GM08714 (cell line): Measurements from ENCODE around the gene ITGB1BP1.

Source experiments
- H3K4me3 ChIP-seq: fragments of 200-500 bp; sonication (Bioruptor generic); 2 replicates; pipeline ENCODE4 v1.5.1; 2014; ENCODE audit warnings: mild to moderate bottlenecking, low read length, inconsistent platforms
- ZNF274 ChIP-seq: IDR thresholded peaks from 2 replicates; pipeline ENCODE4 v1.6.1; 2012; ENCODE audit warnings: mild to moderate bottlenecking, low read depth, low read length

The ITGB1BP1 gene

DNA sequence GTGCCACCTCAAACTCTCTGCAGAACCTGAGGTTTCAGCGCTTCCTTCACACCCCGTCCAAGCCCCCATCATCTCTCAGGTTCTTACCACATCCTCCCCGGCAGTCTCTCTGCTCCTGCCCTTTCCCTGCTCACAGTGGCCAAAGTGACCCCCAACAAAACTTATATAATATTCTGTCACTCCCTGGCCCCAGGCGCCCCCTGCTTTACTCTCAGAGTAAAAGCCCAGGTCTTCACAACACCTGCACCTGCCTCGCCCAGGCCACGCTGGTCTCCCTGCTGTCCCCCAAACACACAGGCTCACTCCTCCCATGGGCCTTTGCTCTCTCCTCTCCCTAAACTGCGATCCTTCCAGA lies 6.4 kb downstream of the ITGB1BP1 start:
- no peak for TF ChIP-seq ZNF274
- no peak overlapping the region for H3K4me3 ChIP-seq

DNA sequence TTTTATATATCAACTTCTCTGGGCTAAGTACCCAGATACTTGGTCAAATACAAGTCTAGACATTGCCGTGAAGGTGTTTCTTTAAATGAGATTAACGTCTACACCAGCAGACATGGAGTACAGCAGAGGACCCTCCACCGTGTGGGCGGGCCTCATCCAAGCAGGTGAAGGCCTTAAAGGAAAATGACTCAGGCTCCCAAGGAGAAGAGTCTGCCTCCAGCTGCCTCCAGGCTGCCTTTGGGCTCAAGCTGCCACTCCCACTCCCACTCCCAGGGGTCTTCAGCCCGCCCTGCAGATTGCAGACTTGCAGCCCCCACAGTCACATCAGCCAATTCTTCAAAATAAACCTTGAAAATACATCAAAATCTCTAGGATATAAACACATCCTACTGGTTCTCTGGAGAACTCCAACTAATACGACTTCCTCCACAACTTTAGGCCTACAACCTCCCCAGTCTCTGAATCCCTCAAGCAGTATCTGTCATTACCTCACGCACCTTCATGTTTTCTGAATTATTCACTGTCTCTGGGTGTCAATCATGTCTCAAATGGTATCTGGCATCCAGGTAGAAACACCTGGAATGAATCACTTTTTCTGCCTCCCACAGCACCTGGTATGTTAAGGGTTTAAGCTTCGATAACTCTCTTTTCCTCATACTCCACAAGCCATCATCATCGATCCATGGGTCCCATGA lies 6.9 kb downstream of the ITGB1BP1 start:
- no peak for TF ChIP-seq ZNF274
- no peak overlapping the region for H3K4me3 ChIP-seq

DNA sequence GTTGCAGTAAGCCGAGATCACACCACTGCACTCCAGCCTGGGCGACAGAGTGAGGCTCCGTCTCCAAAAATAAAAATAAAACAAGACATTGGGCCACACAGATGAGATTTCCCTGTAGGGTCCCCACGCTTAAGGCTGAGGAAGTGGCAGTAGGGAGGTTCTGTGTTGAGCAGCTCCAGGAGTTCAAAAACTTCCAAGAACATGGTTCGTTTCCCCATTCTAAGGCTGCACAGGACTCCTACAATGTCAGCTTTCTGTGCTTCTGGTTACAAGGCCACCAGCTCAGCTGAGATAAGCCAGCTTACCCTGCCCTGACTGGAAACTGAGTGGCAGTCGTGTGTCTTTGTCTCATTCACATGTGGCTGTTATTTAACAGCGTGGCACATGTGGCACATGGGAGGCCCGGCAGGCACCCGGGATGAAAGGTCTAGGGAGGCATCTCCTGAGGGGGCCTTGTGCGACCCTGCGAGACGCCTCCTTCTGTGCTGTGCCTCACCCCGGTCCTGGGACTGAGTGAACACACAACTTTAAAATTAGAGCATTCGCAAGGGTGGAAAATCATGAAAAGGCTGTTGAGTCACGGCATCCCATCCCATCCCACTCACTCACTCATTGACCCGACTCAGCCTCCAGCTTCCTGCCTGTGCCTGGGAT lies 7.7 kb downstream of the ITGB1BP1 start:
- TF ChIP-seq ZNF274, result no peak
- H3K4me3 ChIP-seq, result no peak overlapping the region

- no peak overlapping the region for H3K4me3 ChIP-seq
- TF ChIP-seq ZNF274, result no peak
These were observed 10.5 kb downstream of the ITGB1BP1 start for GRCh38 chr2:9412781-9413180.

- TF ChIP-seq ZNF274, result no peak
- H3K4me3 ChIP-seq, result no peak overlapping the region; the same call in 1 of the 2 replicates
These were observed 13.2 kb downstream of the ITGB1BP1 start for GRCh38 chr2:9410108-9410507.

DNA sequence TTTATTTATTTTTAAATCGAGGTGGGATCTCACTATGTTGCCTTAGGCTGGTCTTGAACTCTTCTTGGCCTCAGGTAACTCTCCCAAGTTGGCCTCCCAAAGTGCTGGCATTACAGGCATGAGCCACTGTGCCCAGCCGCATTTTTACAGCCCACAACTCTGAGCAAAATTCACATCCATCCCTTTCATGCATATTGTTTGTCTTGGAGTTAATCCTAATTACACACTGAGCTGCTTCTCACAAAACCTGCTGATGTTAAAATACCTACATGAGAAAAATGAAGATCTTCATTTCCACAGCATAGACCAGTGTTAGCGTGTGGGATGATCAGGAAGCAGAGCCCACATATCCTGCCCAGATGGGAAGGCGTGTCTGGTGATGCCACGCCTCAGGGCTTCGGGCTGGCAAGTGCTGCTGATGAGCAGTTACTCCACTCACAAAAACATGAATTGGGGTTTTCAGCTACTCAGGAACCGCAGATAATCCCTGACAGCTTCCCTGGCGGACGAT lies 14.6 kb downstream of the ITGB1BP1 start:
- no peak for TF ChIP-seq ZNF274

GRCh38 chr2:9407363-9407811 lies 15.9 kb downstream of the ITGB1BP1 start:
- TF ChIP-seq ZNF274, result no peak

More for the DNA sequence above, 14.6 kb downstream of the ITGB1BP1 start:
- no peak overlapping the region for H3K4me3 ChIP-seq

GRCh38 chr2:9406529-9407362 lies 16.6 kb downstream of the ITGB1BP1 start:
- no peak overlapping the region for H3K4me3 ChIP-seq
- TF ChIP-seq ZNF274, result no peak

More at GRCh38 chr2:9407363-9407811, 15.9 kb downstream of the ITGB1BP1 start:
- no peak overlapping the region for H3K4me3 ChIP-seq

GRCh38 chr2:9405636-9406035 lies 17.7 kb downstream of the ITGB1BP1 start:
- no peak for TF ChIP-seq ZNF274
- no peak overlapping the region for H3K4me3 ChIP-seq

- H3K4me3 ChIP-seq, result no peak overlapping the region
- no peak for TF ChIP-seq ZNF274
These were observed 18.9 kb downstream of the ITGB1BP1 start for GRCh38 chr2:9404451-9404850.

GRCh38 chr2:9403924-9404323 lies 19.4 kb downstream of the ITGB1BP1 start:
- H3K4me3 ChIP-seq, result no peak overlapping the region
- no peak for TF ChIP-seq ZNF274

DNA sequence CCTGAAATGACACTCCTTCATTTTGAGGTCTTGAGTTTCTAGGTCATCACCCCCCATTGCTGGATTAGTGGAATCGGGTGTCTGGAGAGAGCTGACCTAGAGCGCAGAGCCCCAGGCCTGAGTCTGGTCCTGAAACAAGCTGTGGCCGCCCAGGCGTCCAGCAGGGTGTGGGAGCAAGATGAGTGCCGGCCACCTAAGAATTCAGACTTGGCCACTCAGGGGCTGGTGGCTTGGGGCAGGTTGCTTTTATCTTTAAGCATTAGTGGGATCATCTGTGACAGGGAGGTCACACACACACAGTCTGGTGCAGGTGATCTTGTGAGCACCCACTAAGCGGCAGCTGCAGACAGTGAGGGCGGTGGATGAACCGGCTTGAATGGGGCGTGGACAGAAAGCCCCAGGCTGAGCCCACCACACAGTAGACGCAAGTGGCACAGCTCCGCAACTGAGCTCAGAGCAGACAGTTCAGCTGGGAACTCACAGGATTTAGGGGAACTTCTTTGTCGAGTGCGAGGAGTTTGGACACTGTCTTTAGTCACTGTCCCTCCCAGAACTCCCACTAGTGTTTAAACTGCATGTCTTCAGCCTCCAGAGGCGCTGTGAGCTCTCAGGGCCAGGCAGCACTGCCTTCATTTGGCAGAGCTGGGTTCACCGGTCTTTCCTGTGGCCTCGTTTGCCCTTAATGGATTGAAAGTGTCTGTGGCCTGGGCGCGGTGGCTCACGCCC lies 21.5 kb downstream of the ITGB1BP1 start:
- no peak for TF ChIP-seq ZNF274
- no peak overlapping the region for H3K4me3 ChIP-seq

- TF ChIP-seq ZNF274, result no peak
- H3K4me3 ChIP-seq, result no peak overlapping the region
These were observed 22.2 kb downstream of the ITGB1BP1 start for GRCh38 chr2:9401059-9401547.

- H3K4me3 ChIP-seq, result no peak overlapping the region
- TF ChIP-seq ZNF274, result no peak
These were observed 22.9 kb downstream of the ITGB1BP1 start for GRCh38 chr2:9400268-9401058.
